Fibroblast of lung (primary cell): ENCODE data around the gene HECW1. TPM values are rescaled to one million over a fixed set of nuclear protein-coding genes. Genes with fewer than 3 reads are reported as not detected.

Source experiments
- DNase-seq, 2 donors: peaks; one replicate each; pipeline versions ENCODE4 v3.0.0 to v3.0.0-alpha.2; 2010; ENCODE audit warnings: low read depth in 2 of 2
- H2AFZ ChIP-seq: 2 replicates; pipeline ENCODE4 v1.5.1; 2012; ENCODE audit warnings: low read length, control low read depth, inconsistent platforms
- H3K27ac ChIP-seq: 2 replicates; pipeline ENCODE4 v1.5.1; 2011; ENCODE audit warnings: low read length, control low read depth; ENCODE audit not compliant: insufficient read depth
- H3K27me3 ChIP-seq: 2 replicates; pipeline ENCODE4 v1.5.1; 2011; ENCODE audit warnings: mild to moderate bottlenecking, low read length; ENCODE audit not compliant: control insufficient read depth, insufficient read depth
- H3K36me3 ChIP-seq: 2 replicates; pipeline ENCODE4 v1.5.1; 2011; ENCODE audit warnings: low read length; ENCODE audit not compliant: control insufficient read depth, insufficient read depth
- H3K4me1 ChIP-seq: 2 replicates; pipeline ENCODE4 v1.5.1; 2011; ENCODE audit warnings: low read length; ENCODE audit not compliant: control insufficient read depth, insufficient read depth; ENCODE audit errors: extremely low read depth
- H3K4me2 ChIP-seq: 2 replicates; pipeline ENCODE4 v1.5.1; 2011; ENCODE audit warnings: low read length, control low read depth; ENCODE audit not compliant: insufficient read depth; ENCODE audit errors: extremely low read depth
- H3K4me3 ChIP-seq, 4 experiments: fragments of 200-600 bp in 1 of 4; sonication (generic) in 1 of 4; replicated peaks in 1 of 4; 2 replicates each; pipeline ENCODE4 v1.5.1; 2011 to 2016; ENCODE audit warnings: low read length in 4 of 4, low read depth in 3 of 4, mild to moderate bottlenecking in 3 of 4, control low read depth in 2 of 4, inconsistent platforms in 1 of 4, mixed read lengths in 1 of 4; ENCODE audit not compliant: insufficient read depth in 1 of 4; ENCODE audit errors: control extremely low read depth in 1 of 4
- H3K79me2 ChIP-seq: 2 replicates; pipeline ENCODE4 v1.5.1; 2012; ENCODE audit warnings: mild to moderate bottlenecking, low read length, inconsistent platforms; ENCODE audit not compliant: control insufficient read depth, insufficient read depth
- H3K9ac ChIP-seq: 2 replicates; pipeline ENCODE4 v1.5.1; 2011; ENCODE audit warnings: mild to moderate bottlenecking, low read length, control low read depth; ENCODE audit not compliant: insufficient read depth
- H3K9me3 ChIP-seq: 2 replicates; pipeline ENCODE4 v1.5.1; 2012; ENCODE audit warnings: low read depth, low read length; ENCODE audit not compliant: control insufficient read depth, insufficient read depth
- H4K20me1 ChIP-seq: 2 replicates; pipeline ENCODE4 v1.5.1; 2011; ENCODE audit warnings: low read length; ENCODE audit not compliant: control insufficient read depth, insufficient read depth; ENCODE audit errors: extremely low read depth
- CTCF ChIP-seq, 2 donors: IDR thresholded peaks in 1 of 2; conservative IDR thresholded peaks in 1 of 2; 1 replicate in 1 of 2; 2 replicates in 1 of 2; pipeline ENCODE4 v1.5.1; 2011 to 2012; ENCODE audit warnings: low read length in 2 of 2, control low read depth in 1 of 2, inconsistent platforms in 1 of 2, low read depth in 1 of 2, mild to moderate bottlenecking in 1 of 2
- EZH2 ChIP-seq: IDR thresholded peaks from 2 replicates; pipeline ENCODE4 v1.5.1; 2012; ENCODE audit warnings: low read length, control low read depth, mild to moderate bottlenecking; ENCODE audit errors: missing control alignments
- polyA plus RNA-seq, 2 donors: library from polyadenylated mRNA; depleted of rRNA in 1 of 2; stranded (reverse) in 1 of 2; unstranded in 1 of 2; fragments of >200 nt; gene quantifications; 2 replicates each; pipeline ENCODE4 v1.2.1, GENCODE V29; 2011 to 2012; ENCODE audit warnings: missing spikeins in 1 of 2
- total RNA-seq: library from RNA; depleted of rRNA; stranded (reverse); fragments of >200 nt; gene quantifications from 2 replicates; pipeline ENCODE4 v1.2.1, GENCODE V29; 2014

Gene HECW1
- total and polyA plus RNA-seq, 2 donors (not counting 1 experiment from before 2014, with no cell fraction given), result 1.1 to 6.1 TPM

- Histone ChIP-seq H3K36me3 (no peaks in the 10 kb centered on the region), H3K9ac (no peak overlapping the region), H3K27ac (no peak overlapping the region), H3K4me1 (no peaks in the 10 kb centered on the region), H3K9me3 (no peaks in the 10 kb centered on the region), H3K27me3 (peaks cover 3% of the 10 kb centered on the region), H3K4me2 (no peak overlapping the region), H3K4me3 (no peak overlapping the region), H2AFZ (no peak overlapping the region), H4K20me1 (no peaks in the 10 kb centered on the region), H3K79me2 (no peaks in the 10 kb centered on the region)
- no peak for DNase-seq
- TF ChIP-seq CTCF (conservative IDR thresholded peaks at IDR 0.05 in 1 of 2, IDR thresholded peaks at IDR 0.05 in 1 of 2; ENCODE audit: low read depth in 1 of 2, low read length in 2 of 2) (no peak), EZH2 (no peak)
These were observed 7.5 kb upstream of the HECW1 start for GRCh38 chr7:43104874-43105520.

DNA sequence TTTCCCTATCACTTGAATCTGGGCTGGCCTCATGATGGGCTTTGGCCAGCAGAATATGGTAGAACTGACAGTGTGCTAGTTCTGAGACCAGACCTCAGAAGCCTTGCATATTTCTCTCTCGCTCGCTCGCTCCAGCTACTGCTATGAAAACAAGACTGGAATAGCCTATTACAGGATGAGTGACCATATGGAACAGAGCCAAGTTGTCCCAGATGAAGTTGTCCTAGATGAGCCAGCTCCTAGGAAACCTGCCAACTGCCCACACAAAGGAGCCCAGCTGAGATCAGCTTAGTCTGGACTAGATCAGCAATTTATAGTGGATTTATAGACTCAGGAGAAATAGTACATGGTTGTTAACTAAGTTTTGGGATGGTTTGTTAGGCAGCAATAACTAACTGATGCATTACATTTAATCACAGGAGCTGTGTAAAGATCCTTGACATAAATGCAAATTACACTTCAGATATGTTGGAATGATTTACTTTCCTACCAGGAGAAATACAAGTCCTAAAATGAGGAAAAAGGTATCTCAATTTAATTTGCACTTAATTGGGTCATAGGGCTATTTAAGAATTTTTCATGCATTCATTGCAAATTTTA is 6.8 kb upstream of the HECW1 start:
- Histone ChIP-seq H2AFZ (no peak overlapping the region), H3K36me3 (no peaks in the 10 kb centered on the region), H3K9ac (no peak overlapping the region), H3K27ac (no peak overlapping the region), H3K4me1 (no peaks in the 10 kb centered on the region), H3K27me3 (no peaks in the 10 kb centered on the region), H4K20me1 (no peaks in the 10 kb centered on the region), H3K79me2 (no peaks in the 10 kb centered on the region), H3K9me3 (no peaks in the 10 kb centered on the region), H3K4me3 (no peak overlapping the region), H3K4me2 (no peak overlapping the region)
- DNase-seq, result peak in 1 of 2 donors; percentile 65
- TF ChIP-seq CTCF (conservative IDR thresholded peaks at IDR 0.05 in 1 of 2, IDR thresholded peaks at IDR 0.05 in 1 of 2; ENCODE audit: low read depth in 1 of 2, low read length in 2 of 2) (no peak), EZH2 (no peak)

DNA sequence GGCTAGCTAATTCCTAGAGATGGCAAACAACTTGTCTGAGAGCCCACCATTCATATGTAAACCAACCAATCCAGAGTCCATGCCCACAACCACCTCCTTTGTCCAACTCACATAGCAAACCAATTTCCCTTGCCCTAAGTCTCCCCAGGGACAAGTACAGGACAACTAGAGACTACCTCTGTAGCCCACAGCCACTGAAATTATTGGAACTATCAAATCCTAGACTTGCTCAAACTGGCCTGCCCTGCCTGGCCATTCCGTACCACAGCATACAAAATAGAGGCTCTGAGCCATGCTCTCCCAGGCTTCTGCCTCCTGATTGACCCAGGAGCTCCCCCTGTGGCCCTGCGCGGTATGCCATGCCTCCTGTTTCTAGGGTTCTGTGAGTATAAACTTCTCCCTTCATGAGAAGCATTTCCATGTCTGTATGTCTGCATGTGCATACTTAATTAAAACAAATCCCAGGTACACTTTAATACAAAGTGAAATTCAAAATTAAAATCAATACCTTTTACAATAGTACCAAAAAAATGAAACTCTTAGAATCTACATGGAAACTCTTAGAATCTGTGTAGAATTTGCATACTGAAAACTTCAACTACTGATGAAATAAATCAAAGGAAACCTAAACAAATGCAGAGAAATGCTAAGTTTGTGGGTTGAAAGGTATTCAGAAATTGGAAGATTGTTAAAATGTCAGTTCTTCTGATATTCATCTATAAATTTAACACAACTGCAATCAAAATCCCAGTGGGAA is 4.0 kb upstream of the HECW1 start:
- Histone ChIP-seq H4K20me1 (no peaks in the 10 kb centered on the region), H3K9me3 (no peaks in the 10 kb centered on the region), H2AFZ (no peak overlapping the region), H3K9ac (no peak overlapping the region), H3K27ac (no peak overlapping the region), H3K79me2 (no peaks in the 10 kb centered on the region), H3K27me3 (peaks cover 26% of the 10 kb centered on the region), H3K4me1 (peaks cover 3% of the 10 kb centered on the region), H3K36me3 (no peaks in the 10 kb centered on the region), H3K4me2 (no peak overlapping the region), H3K4me3 (no peak overlapping the region)
- peak; percentile 37 to 66 for DNase-seq
- peak; percentile 99 for TF ChIP-seq CTCF (conservative IDR thresholded peaks at IDR 0.05 in 1 of 2, IDR thresholded peaks at IDR 0.05 in 1 of 2; ENCODE audit: low read depth in 1 of 2, low read length in 2 of 2)
- no peak for TF ChIP-seq EZH2
